C4-2B (cell line): ENCODE results near the gene SHC1.

Source experiments
- ZFX ChIP-seq: fragments of 450-650 bp; IDR thresholded peaks from 2 replicates; pipeline ENCODE4 v1.6.1; 2017
- TF ChIP-seq, protein P1 (sequence below): fragments of 450-650 bp; conservative IDR thresholded peaks from 2 replicates; pipeline ENCODE4 v1.5.1; 2017; ENCODE audit warnings: mild to moderate bottlenecking

DNA sequence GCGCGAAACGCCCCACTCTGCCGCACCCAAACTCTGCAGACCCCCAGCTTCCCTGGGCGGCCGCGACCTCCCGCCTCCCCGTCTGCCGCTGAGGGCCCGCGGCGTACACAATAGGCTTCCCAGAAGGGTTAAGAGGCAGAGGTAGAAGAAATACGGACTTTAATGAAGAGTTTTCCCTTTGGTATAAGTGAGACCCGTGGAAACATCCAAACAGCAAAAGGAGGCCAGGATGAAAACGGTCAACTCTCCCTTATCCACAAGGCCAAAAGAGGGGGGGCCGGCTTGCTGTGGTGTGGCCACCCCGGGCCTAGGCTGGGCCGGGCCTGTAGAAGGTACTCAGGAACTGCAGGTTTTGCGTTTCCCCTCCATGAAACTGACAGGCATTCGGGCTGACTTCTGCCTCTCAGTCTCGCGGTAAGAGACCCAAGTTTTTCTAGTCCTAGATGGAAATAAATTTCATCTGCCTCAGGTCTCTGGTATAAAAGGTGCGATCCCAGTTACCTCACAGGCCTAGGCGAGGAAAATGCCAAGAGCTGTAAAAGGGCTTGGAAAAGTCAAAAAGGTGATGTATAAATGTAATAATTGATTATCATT lies 8.3 kb downstream of the SHC1 start:
- TF ChIP-seq, protein P1, sequence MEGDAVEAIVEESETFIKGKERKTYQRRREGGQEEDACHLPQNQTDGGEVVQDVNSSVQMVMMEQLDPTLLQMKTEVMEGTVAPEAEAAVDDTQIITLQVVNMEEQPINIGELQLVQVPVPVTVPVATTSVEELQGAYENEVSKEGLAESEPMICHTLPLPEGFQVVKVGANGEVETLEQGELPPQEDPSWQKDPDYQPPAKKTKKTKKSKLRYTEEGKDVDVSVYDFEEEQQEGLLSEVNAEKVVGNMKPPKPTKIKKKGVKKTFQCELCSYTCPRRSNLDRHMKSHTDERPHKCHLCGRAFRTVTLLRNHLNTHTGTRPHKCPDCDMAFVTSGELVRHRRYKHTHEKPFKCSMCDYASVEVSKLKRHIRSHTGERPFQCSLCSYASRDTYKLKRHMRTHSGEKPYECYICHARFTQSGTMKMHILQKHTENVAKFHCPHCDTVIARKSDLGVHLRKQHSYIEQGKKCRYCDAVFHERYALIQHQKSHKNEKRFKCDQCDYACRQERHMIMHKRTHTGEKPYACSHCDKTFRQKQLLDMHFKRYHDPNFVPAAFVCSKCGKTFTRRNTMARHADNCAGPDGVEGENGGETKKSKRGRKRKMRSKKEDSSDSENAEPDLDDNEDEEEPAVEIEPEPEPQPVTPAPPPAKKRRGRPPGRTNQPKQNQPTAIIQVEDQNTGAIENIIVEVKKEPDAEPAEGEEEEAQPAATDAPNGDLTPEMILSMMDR: no peak
- peak; percentile 77; the same call in 1 of the 2 replicates for TF ChIP-seq ZFX
